ENCODE results near the gene MT1G. TPM values are rescaled to one million over a fixed set of nuclear protein-coding genes. Genes with fewer than 3 reads are reported as not detected.

MT1G gene
- total RNA-seq, 2 experiments from 2014 or later, result 14.7 TPM

DNA sequence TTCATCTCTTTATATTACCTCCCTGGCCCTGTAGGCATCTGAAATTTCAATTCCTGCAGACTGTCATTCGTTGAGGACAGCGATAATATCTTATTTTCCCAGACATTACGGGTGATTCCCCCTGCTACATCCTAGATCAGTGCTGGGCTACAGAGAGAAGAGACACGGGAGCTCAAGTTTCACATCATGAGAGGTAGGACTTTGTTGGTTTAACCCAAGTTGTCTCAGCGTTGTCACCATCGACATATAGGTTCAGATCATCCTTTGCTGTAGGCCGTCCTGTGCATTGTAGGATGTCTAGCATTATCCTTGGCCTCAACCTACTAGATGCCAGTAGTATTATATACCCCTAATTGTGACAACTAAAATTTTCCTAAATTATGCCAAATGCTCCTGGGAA lies 33.7 kb upstream of the MT1G start:
- peak overlapping the region; percentile 42 for H3K27ac Mint-ChIP-seq
- no peaks in the 10 kb centered on the region for H3K36me3 Mint-ChIP-seq (ENCODE audit: low read depth)
- ChIA-PET POLR2A (interaction anchor here (0.5 to 1.5 kb wide), 5 partner anchors 19 to 716 kb away, joined by 3 to 10 read pairs (median 4); no protein-coding TSS in a partner anchor), CTCF (interaction anchor here (0.6 to 4.0 kb wide), 44 partner anchors 9 to 299 kb away, joined by 3 to 74 read pairs (median 5); partner anchors contain the start of genes BBS2, MT1X, MT2A and MT4)
- H3K4me3 Mint-ChIP-seq, result no peak overlapping the region
- intact Hi-C loops (cut with DNase I, micrococcal nuclease), result no loop called here
- no peak for ATAC-seq
- H3K9me3 Mint-ChIP-seq (ENCODE audit: low read depth), result no peaks in the 10 kb centered on the region
- DNase-seq, result no peak
- peaks cover 8% of the 10 kb centered on the region for H3K4me1 Mint-ChIP-seq
- H3K27me3 Mint-ChIP-seq, result no peaks in the 10 kb centered on the region

DNA sequence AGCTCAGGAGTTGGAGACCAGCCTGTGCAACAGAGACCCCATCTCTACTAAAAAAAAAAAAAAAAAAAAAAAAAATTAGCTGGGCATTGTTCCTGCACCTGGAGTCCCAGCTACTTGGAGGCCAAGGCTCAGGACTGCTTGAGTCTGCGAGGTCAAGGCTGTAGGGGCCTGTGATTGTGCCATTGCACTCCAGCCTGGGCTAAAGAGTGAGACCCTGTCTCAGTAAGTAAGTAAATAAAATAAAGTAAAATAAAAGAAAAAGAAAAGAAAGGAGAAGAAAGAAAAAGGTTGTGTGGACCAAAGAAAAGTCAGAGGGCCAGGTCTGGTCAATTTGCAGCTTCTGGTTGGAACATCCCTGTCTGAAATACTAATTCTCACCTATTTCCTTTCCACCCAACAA lies 32.8 kb upstream of the MT1G start:
- ATAC-seq, result no peak
- no peaks in the 10 kb centered on the region for H3K9me3 Mint-ChIP-seq (ENCODE audit: low read depth)

GRCh38 chr16:56700195-56700594 lies 32.3 kb upstream of the MT1G start:
- POLR2A ChIA-PET, result no interaction called here
- Mint-ChIP-seq H3K27ac (no peak overlapping the region), H3K4me1 (peaks cover 8% of the 10 kb centered on the region), H3K4me3 (no peak overlapping the region), H3K27me3 (no peaks in the 10 kb centered on the region), H3K9me3 (ENCODE audit: low read depth) (no peaks in the 10 kb centered on the region), H3K36me3 (ENCODE audit: low read depth) (no peaks in the 10 kb centered on the region)
- no peak for ATAC-seq
- intact Hi-C loops (cut with DNase I, micrococcal nuclease), result no loop called here
- no peak for DNase-seq
- CTCF ChIA-PET, result interaction anchor here (0.6 to 4.0 kb wide), 7 partner anchors 16 to 223 kb away, joined by 3 to 74 read pairs (median 4); partner anchors contain the start of gene MT1X

More for the DNA sequence above, 32.8 kb upstream of the MT1G start:
- Mint-ChIP-seq H3K27ac (no peak overlapping the region), H3K4me1 (peaks cover 8% of the 10 kb centered on the region), H3K36me3 (ENCODE audit: low read depth) (no peaks in the 10 kb centered on the region), H3K4me3 (no peak overlapping the region), H3K27me3 (no peaks in the 10 kb centered on the region)
- DNase-seq, result no peak
- intact Hi-C loops (cut with DNase I, micrococcal nuclease), result no loop called here
- ChIA-PET POLR2A (no interaction called here), CTCF (interaction anchor here (0.6 to 4.0 kb wide), 12 partner anchors 17 to 223 kb away, joined by 3 to 74 read pairs (median 4); partner anchors contain the start of gene MT1X)

GRCh38 chr16:56697456-56698155 lies 29.7 kb upstream of the MT1G start:
- DNase-seq (no peak), ATAC-seq (no peak)
- ChIA-PET CTCF (interaction anchor here (0.7 to 1.8 kb wide), 4 partner anchors 40 to 1232 kb away, joined by 3 to 8 read pairs (median 4); no protein-coding TSS in a partner anchor), POLR2A (no interaction called here)
- Mint-ChIP-seq H3K4me1 (peaks cover 8% of the 10 kb centered on the region), H3K36me3 (ENCODE audit: low read depth) (no peaks in the 10 kb centered on the region), H3K4me3 (no peak overlapping the region), H3K27ac (no peak overlapping the region), H3K27me3 (no peaks in the 10 kb centered on the region), H3K9me3 (ENCODE audit: low read depth) (no peaks in the 10 kb centered on the region)
- intact Hi-C loops (cut with DNase I, micrococcal nuclease), result no loop called here

- Mint-ChIP-seq H3K4me3 (no peak overlapping the region), H3K4me1 (no peaks in the 10 kb centered on the region), H3K27ac (no peak overlapping the region), H3K27me3 (no peaks in the 10 kb centered on the region), H3K36me3 (ENCODE audit: low read depth) (no peaks in the 10 kb centered on the region), H3K9me3 (ENCODE audit: low read depth) (no peaks in the 10 kb centered on the region)
- ChIA-PET POLR2A (no interaction called here), CTCF (interaction anchor here (0.6 to 2.3 kb wide), 2 partner anchors 14 to 118 kb away, joined by 3 to 8 read pairs; no protein-coding TSS in a partner anchor)
- ATAC-seq, result no peak
- DNase-seq, result no peak
- intact Hi-C loops (cut with DNase I, micrococcal nuclease), result no loop called here
Measured at GRCh38 chr16:56695246-56695645, 27.4 kb upstream of the MT1G start.

GRCh38 chr16:56691885-56692284 lies 24.0 kb upstream of the MT1G start:
- no peaks in the 10 kb centered on the region for H3K27me3 Mint-ChIP-seq
- ChIA-PET CTCF (no interaction called here), POLR2A (no interaction called here)
- H3K27ac Mint-ChIP-seq, result no peak overlapping the region
- intact Hi-C loops (cut with DNase I, micrococcal nuclease), result no loop called here
- DNase-seq (no peak), ATAC-seq (no peak)
- H3K4me1 Mint-ChIP-seq, result no peaks in the 10 kb centered on the region
- no peaks in the 10 kb centered on the region for H3K9me3 Mint-ChIP-seq (ENCODE audit: low read depth)
- H3K4me3 Mint-ChIP-seq, result no peak overlapping the region
- peaks cover under 1% of the 10 kb centered on the region for H3K36me3 Mint-ChIP-seq (ENCODE audit: low read depth)

DNA sequence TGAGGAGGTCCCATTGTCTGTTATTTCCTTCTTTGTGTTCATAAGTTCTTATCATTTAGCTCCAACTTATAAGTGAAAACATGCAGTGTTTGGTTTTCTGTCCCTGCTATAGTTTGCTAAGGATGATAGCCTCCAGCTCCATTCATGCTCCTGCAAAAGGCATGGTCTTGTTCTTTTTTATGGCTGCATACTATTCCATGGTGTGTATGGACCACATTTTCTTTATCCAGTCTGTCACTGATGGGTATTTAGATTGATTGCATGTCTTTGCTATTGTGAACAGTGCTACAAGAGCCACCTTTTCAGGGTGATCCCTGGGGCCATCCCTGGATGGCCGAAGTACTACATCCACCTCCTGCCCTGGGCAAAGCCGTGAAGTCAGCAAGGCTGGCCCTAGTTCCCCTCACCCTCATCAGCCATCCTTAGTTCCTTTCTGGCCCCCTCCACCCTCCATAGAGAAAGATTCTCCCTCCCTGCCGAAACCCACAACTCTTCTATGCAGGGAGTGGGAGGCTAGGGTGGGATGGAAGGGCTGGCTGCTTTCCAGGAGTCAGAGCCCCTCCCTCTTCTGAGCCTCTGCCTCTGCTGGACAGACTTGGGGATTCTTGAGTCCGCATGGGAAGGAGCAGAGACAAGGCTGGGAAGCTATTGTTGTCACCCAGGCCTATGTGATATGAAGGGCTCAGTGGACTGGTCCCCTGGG lies 22.7 kb upstream of the MT1G start:
- ChIA-PET CTCF (interaction anchor here (0.6 kb wide), 1 partner anchor 10 kb away, joined by 3 read pairs; no protein-coding TSS in a partner anchor), POLR2A (no interaction called here)
- intact Hi-C loops (cut with DNase I, micrococcal nuclease), result no loop called here
- DNase-seq (no peak), ATAC-seq (no peak)
- Mint-ChIP-seq H3K36me3 (ENCODE audit: low read depth) (peaks cover 9% of the 10 kb centered on the region), H3K27ac (no peak overlapping the region), H3K27me3 (no peaks in the 10 kb centered on the region), H3K4me3 (no peak overlapping the region), H3K4me1 (no peaks in the 10 kb centered on the region), H3K9me3 (ENCODE audit: low read depth) (no peaks in the 10 kb centered on the region)

DNA sequence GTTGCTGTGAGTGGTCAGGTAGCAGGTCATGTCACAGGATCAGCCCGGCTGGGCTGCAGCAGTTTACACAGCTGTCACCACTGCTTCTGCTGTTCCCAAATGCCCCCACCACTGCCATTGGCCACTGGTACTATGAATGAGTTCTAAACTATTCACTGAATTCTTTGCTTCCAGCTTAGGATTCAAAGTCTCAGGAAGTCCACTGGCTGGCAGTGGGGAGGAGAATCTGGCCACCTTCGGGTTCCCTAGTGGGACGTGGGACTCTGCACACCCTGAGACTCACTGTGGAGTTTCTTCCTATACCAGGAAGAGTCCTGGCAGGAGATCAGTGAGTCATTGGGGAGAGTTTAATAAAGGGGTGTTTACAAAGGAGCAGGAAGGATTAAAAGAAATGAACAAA lies 21.3 kb upstream of the MT1G start:
- intact Hi-C loops (cut with DNase I, micrococcal nuclease), result no loop called here
- CTCF ChIA-PET, result interaction anchor here (1.0 to 1.8 kb wide), 2 partner anchors 13 kb away, joined by 3 to 6 read pairs; no protein-coding TSS in a partner anchor
- POLR2A ChIA-PET, result no interaction called here

DNA sequence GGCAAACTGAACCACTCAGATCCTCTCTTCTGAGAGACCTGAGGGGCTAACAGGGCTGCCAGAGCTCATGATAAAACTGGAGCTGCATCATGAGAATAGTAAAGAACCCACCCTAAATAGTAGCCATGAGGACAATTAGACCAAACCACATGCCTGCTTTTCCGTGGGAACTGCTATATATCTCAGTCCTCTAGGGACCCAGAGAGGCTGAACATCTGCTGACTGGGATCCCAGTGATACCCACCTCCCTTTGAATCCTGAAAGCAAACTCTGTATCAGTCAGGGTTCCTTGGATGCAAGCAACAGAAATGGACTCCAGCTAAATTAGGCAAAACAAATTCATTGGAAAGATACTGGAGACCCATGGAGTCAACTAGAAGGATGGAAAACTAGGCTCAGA lies 20.9 kb upstream of the MT1G start:
- DNase-seq, result no peak
- Mint-ChIP-seq H3K27ac (no peak overlapping the region), H3K4me3 (no peak overlapping the region), H3K9me3 (ENCODE audit: low read depth) (no peaks in the 10 kb centered on the region), H3K27me3 (no peaks in the 10 kb centered on the region), H3K36me3 (ENCODE audit: low read depth) (peaks cover 14% of the 10 kb centered on the region), H3K4me1 (peaks cover 4% of the 10 kb centered on the region)
- CTCF ChIA-PET, result interaction anchor here (0.6 to 1.8 kb wide), 3 partner anchors 13 to 172 kb away, joined by 3 to 6 read pairs (median 3); no protein-coding TSS in a partner anchor
- POLR2A ChIA-PET, result no interaction called here
- ATAC-seq, result no peak
- intact Hi-C loops (cut with DNase I, micrococcal nuclease), result no loop called here

More for the DNA sequence above, 21.3 kb upstream of the MT1G start:
- Mint-ChIP-seq H3K36me3 (ENCODE audit: low read depth) (peaks cover 11% of the 10 kb centered on the region), H3K27me3 (no peaks in the 10 kb centered on the region), H3K4me1 (peaks cover 3% of the 10 kb centered on the region), H3K9me3 (ENCODE audit: low read depth) (no peaks in the 10 kb centered on the region), H3K4me3 (no peak overlapping the region), H3K27ac (no peak overlapping the region)
- DNase-seq (no peak), ATAC-seq (no peak)

DNA sequence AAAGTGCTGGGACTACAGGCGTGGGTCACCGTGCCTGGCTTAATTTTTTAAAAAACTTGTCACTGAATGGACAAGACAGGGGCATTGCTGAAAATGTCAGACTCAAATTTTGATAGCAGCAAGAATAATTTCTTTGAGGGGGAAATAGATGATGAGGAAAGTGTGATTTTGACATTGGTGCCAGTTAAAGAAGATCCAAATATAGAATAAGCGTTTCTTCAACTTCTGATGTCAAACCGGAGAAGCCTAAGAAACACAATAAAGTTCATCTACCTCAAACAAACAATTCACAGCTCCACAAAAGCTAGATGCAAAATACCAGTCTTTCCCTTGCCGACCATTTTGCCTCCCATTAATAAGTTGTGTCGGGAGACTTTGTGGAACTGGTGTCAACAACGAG lies 18.9 kb upstream of the MT1G start:
- no peak overlapping the region for H3K4me3 Mint-ChIP-seq
- no peaks in the 10 kb centered on the region for H3K27me3 Mint-ChIP-seq
- intact Hi-C loops (cut with DNase I, micrococcal nuclease), result no loop called here
- H3K4me1 Mint-ChIP-seq, result peaks cover 16% of the 10 kb centered on the region
- CTCF ChIA-PET, result no interaction called here
- no peak for ATAC-seq
- POLR2A ChIA-PET, result no interaction called here
- H3K9me3 Mint-ChIP-seq (ENCODE audit: low read depth), result no peaks in the 10 kb centered on the region
- no peak for DNase-seq
- H3K36me3 Mint-ChIP-seq (ENCODE audit: low read depth), result peaks cover 17% of the 10 kb centered on the region
- no peak overlapping the region for H3K27ac Mint-ChIP-seq

DNA sequence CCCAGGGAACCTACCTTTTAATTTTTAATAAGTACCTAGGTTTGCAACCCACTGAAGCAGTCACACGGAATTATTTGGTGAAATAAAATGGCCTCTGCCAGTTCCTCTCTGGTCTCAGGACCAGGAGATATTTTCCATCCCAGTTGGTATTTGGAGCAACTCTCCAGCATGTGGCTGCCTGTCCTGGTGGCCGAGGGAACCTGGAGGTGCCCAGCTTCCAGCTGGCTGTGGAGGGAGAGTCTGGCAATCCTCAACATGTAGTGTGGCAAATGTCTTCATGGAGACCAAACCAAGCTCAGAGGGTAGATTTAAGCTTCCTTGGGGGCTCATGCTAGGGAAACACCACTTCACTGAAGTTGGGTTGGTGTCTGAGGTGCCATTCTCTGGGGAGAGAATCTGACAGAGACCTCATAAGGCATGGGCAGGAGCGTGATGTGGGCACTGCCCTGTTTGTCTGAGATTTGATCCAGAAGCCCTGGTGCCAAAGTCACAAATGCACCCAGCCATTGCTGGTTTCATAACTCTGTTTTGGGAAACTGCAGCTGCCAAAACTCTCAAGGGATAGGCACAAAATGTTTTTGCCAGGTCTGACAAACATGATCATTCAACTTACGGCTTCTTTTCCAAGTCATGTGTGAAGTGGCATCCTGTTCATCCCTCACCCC lies 17.2 kb upstream of the MT1G start:
- DNase-seq, result no peak
- H3K27ac Mint-ChIP-seq, result no peak overlapping the region
- H3K4me3 Mint-ChIP-seq, result no peak overlapping the region
- intact Hi-C loops (cut with DNase I, micrococcal nuclease), result loop anchor here in 1 of 2 experiments (5.0 kb wide), 2 partner anchors 108 to 328 kb away; no protein-coding TSS in a partner anchor
- no peaks in the 10 kb centered on the region for H3K27me3 Mint-ChIP-seq
- H3K9me3 Mint-ChIP-seq (ENCODE audit: low read depth), result no peaks in the 10 kb centered on the region
- peaks cover 17% of the 10 kb centered on the region for H3K36me3 Mint-ChIP-seq (ENCODE audit: low read depth)
- CTCF ChIA-PET, result interaction anchor here (0.8 to 3.8 kb wide), 3 partner anchors 9 to 24 kb away, joined by 4 to 28 read pairs (median 5); no protein-coding TSS in a partner anchor
- H3K4me1 Mint-ChIP-seq, result peaks cover 22% of the 10 kb centered on the region
- POLR2A ChIA-PET, result no interaction called here
- no peak for ATAC-seq

All from activated CD4-positive, alpha-beta T cell treated with anti-CD3 and anti-CD28 coated beads for 36 hours (primary cell).